Measurements from ENCODE around the gene GSS. TPM values are rescaled to one million over a fixed set of nuclear protein-coding genes. Genes with fewer than 3 reads are reported as not detected.

The GSS gene
- total RNA-seq, 1 donor from 2014 or later = 63.9 TPM

DNA sequence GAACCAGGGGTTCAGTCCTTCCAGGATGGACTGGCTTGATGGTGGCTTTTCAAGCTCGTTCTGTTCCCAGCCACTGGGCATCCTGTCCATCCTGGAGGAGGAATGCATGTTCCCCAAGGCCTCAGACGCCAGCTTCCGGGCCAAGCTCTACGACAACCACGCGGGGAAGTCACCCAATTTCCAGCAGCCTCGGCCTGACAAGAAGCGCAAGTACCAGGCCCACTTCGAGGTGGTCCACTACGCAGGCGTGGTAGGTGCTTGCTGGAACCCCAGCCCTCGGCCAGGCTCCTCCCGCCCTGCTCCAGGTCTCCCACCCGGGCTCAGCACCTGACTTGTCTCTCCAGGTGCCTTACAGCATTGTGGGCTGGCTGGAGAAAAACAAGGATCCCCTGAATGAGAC lies 34.1 kb upstream of the GSS start:
- no peaks in the 10 kb centered on the region for H4K20me1 ChIP-seq (ENCODE audit: low read depth)
- Mint-ChIP-seq H3K4me3 (no peak overlapping the region), H3K9me3 (no peaks in the 10 kb centered on the region), H3K36me3 (no peaks in the 10 kb centered on the region), H3K27me3 (ENCODE audit: insufficient read depth, low read depth) (peaks cover 11% of the 10 kb centered on the region), H3K27ac (no peak overlapping the region), H3K4me1 (peaks cover 11% of the 10 kb centered on the region)
- no peaks in the 10 kb centered on the region for H3F3A ChIP-seq (ENCODE audit: low read depth)
- H3K4me3 ChIP-seq = no peak overlapping the region
- no peak overlapping the region for H3K27ac ChIP-seq
- no peaks in the 10 kb centered on the region for H3K36me3 ChIP-seq
- TF ChIP-seq EZH2phosphoT487 (IDR thresholded peaks at IDR 0.05) = no peak
- no peak for TF ChIP-seq EZH2 (IDR thresholded peaks at IDR 0.05)
- TF ChIP-seq, protein P1, sequence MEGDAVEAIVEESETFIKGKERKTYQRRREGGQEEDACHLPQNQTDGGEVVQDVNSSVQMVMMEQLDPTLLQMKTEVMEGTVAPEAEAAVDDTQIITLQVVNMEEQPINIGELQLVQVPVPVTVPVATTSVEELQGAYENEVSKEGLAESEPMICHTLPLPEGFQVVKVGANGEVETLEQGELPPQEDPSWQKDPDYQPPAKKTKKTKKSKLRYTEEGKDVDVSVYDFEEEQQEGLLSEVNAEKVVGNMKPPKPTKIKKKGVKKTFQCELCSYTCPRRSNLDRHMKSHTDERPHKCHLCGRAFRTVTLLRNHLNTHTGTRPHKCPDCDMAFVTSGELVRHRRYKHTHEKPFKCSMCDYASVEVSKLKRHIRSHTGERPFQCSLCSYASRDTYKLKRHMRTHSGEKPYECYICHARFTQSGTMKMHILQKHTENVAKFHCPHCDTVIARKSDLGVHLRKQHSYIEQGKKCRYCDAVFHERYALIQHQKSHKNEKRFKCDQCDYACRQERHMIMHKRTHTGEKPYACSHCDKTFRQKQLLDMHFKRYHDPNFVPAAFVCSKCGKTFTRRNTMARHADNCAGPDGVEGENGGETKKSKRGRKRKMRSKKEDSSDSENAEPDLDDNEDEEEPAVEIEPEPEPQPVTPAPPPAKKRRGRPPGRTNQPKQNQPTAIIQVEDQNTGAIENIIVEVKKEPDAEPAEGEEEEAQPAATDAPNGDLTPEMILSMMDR (IDR thresholded peaks at IDR 0.05) = no peak
- no peak overlapping the region for H2AFZ ChIP-seq (replicated peaks)
- H3K4me2 ChIP-seq = no peak overlapping the region
- no peaks in the 10 kb centered on the region for H3K9me3 ChIP-seq (ENCODE audit: low read depth)
- H3K4me1 ChIP-seq = peaks cover under 1% of the 10 kb centered on the region
- no peaks in the 10 kb centered on the region for H3K27me3 ChIP-seq
- H3K79me2 ChIP-seq (ENCODE audit: low read depth) = no peaks in the 10 kb centered on the region
- DNase-seq (ENCODE audit: low spot score) = no peak
- no peak overlapping the region for H3K9ac ChIP-seq

DNA sequence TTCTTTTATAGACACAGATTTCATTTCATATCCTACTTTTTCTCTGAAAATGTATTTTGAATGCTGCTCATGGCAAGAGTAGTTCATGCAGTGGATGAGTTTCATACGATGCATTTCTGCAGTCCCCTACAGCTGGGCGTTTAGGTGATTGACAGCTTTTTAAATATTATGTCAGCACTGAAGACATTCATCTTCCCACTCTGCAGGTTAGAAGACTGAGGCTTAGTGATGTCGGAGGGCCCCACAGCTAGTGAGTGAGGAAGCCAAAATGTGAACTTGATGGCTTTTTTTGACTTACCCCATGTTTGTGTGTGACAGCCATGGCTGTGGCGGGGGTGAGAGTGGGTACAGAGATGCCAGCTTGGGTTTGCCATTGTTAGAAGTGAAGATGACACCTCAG lies 33.5 kb upstream of the GSS start:
- Histone ChIP-seq H3K9ac (no peak overlapping the region), H3F3A (ENCODE audit: low read depth) (no peaks in the 10 kb centered on the region), H3K27ac (no peak overlapping the region), H4K20me1 (ENCODE audit: low read depth) (no peaks in the 10 kb centered on the region), H3K4me1 (peaks cover 6% of the 10 kb centered on the region), H3K9me3 (ENCODE audit: low read depth) (no peaks in the 10 kb centered on the region), H3K79me2 (ENCODE audit: low read depth) (no peaks in the 10 kb centered on the region), H3K27me3 (peaks cover 3% of the 10 kb centered on the region), H2AFZ (replicated peaks) (no peak overlapping the region), H3K4me2 (no peak overlapping the region), H3K36me3 (no peaks in the 10 kb centered on the region), H3K4me3 (no peak overlapping the region)
- Mint-ChIP-seq H3K9me3 (no peaks in the 10 kb centered on the region), H3K27me3 (ENCODE audit: insufficient read depth, low read depth) (peaks cover 11% of the 10 kb centered on the region), H3K4me1 (peaks cover 12% of the 10 kb centered on the region), H3K36me3 (no peaks in the 10 kb centered on the region), H3K27ac (no peak overlapping the region), H3K4me3 (no peak overlapping the region)
- no peak for DNase-seq (ENCODE audit: low spot score)
- TF ChIP-seq, protein P1 (IDR thresholded peaks at IDR 0.05) = no peak
- no peak for TF ChIP-seq EZH2 (IDR thresholded peaks at IDR 0.05)
- no peak for TF ChIP-seq EZH2phosphoT487 (IDR thresholded peaks at IDR 0.05)

DNA sequence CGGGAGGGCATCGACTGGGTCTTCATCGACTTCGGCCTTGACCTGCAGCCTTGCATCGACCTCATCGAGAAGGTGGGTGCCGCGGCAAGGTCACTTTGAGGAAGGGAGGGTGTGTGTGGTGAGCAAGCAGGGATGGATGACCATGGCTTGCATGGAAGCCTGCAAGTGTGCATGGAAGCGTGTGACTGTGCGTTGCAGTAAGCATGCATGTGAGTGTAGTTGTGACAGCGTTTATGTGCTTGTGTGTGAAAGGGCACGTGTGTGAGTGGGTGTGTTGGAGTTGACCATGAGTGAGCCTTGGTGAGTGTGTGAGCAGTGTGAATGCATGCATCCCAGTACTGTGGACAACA lies 32.6 kb upstream of the GSS start:
- Mint-ChIP-seq H3K9me3 (no peaks in the 10 kb centered on the region), H3K27me3 (ENCODE audit: insufficient read depth, low read depth) (peaks cover 11% of the 10 kb centered on the region), H3K27ac (no peak overlapping the region), H3K4me1 (peaks cover 19% of the 10 kb centered on the region), H3K4me3 (no peak overlapping the region), H3K36me3 (no peaks in the 10 kb centered on the region)
- Histone ChIP-seq H3K9ac (no peak overlapping the region), H3K27ac (no peak overlapping the region), H3K4me2 (no peak overlapping the region), H3K4me1 (peaks cover 15% of the 10 kb centered on the region), H3K4me3 (no peak overlapping the region), H3K9me3 (ENCODE audit: low read depth) (no peaks in the 10 kb centered on the region), H3F3A (ENCODE audit: low read depth) (peaks cover 2% of the 10 kb centered on the region), H2AFZ (replicated peaks) (no peak overlapping the region), H4K20me1 (ENCODE audit: low read depth) (no peaks in the 10 kb centered on the region), H3K27me3 (peaks cover 12% of the 10 kb centered on the region), H3K79me2 (ENCODE audit: low read depth) (no peaks in the 10 kb centered on the region), H3K36me3 (no peaks in the 10 kb centered on the region)
- TF ChIP-seq EZH2phosphoT487 (IDR thresholded peaks at IDR 0.05) (no peak), EZH2 (IDR thresholded peaks at IDR 0.05) (no peak)
- TF ChIP-seq, protein P1 (IDR thresholded peaks at IDR 0.05) = no peak
- no peak for DNase-seq (ENCODE audit: low spot score)

All from neural progenitor cell (in vitro differentiated cells).